GM18511 (cell line): Measurements from ENCODE around the gene BAIAP2L2.
"Not testable (repeated sequence)": the region's sequence is repeated elsewhere in the genome, so short reads cannot be mapped to it uniquely, and the experiment has no call there.

Experiments
- ATAC-seq: cut with Tn5 transposase; IDR thresholded peaks from one replicate; pipeline ENCODE4 v1.9.1; 2021; ENCODE audit warnings: mild to moderate bottlenecking, moderate library complexity; ENCODE audit not compliant: unreplicated experiment

Gene BAIAP2L2

GRCh38 chr22:38081941-38082828 is 28.3 kb downstream of the BAIAP2L2 start:
- ATAC-seq, result no peak

GRCh38 chr22:38081636-38081940 is 28.9 kb downstream of the BAIAP2L2 start:
- no peak for ATAC-seq

- ATAC-seq, result no peak
Measured at GRCh38 chr22:38080850-38081635, 29.4 kb downstream of the BAIAP2L2 start.

GRCh38 chr22:38080474-38080849 is 30.0 kb downstream of the BAIAP2L2 start:
- ATAC-seq, result no peak

GRCh38 chr22:38079804-38080203 is 30.7 kb downstream of the BAIAP2L2 start:
- ATAC-seq, result no peak

GRCh38 chr22:38079208-38079607 is 31.3 kb downstream of the BAIAP2L2 start:
- not testable (repeated sequence) for ATAC-seq

- ATAC-seq, result no peak
Measured at GRCh38 chr22:38078046-38078840, 32.2 kb downstream of the BAIAP2L2 start.

GRCh38 chr22:38077595-38077994 is 32.9 kb downstream of the BAIAP2L2 start:
- ATAC-seq, result no peak

GRCh38 chr22:38077096-38077495 is 33.4 kb downstream of the BAIAP2L2 start:
- no peak for ATAC-seq

GRCh38 chr22:38075961-38076360 is 34.5 kb downstream of the BAIAP2L2 start:
- no peak for ATAC-seq

GRCh38 chr22:38075105-38075825 is 35.2 kb downstream of the BAIAP2L2 start:
- ATAC-seq, result no peak

- no peak for ATAC-seq
Measured at GRCh38 chr22:38074181-38075104, 36.0 kb downstream of the BAIAP2L2 start.

- no peak for ATAC-seq
Measured at GRCh38 chr22:38073150-38074130, 37.0 kb downstream of the BAIAP2L2 start.

- no peak for ATAC-seq
Measured at GRCh38 chr22:38072322-38073149, 37.9 kb downstream of the BAIAP2L2 start.

- no peak for ATAC-seq
Measured at GRCh38 chr22:38071421-38072321, 38.8 kb downstream of the BAIAP2L2 start.

GRCh38 chr22:38070250-38070921 is 40.1 kb downstream of the BAIAP2L2 start:
- ATAC-seq, result no peak
